Activated CD4-positive, alpha-beta T cell treated with anti-CD3 and anti-CD28 coated beads, Interleukin-2, amount 50 U/mL, for 16 hours (primary cell): ENCODE measurements around the gene ALDH5A1.
A peak's percentile ranks its signal among the peaks of the same experiment; 100 is the strongest.

Experiments
- DNase-seq: peaks from one replicate; pipeline ENCODE4 v3.0.0-alpha.2; 2020

The ALDH5A1 gene

GRCh38 chr6:24576447-24576846 lies 81.7 kb downstream of the ALDH5A1 start:
- no peak for DNase-seq

GRCh38 chr6:24581084-24581669 lies 86.4 kb downstream of the ALDH5A1 start:
- DNase-seq: peak; percentile 74

GRCh38 chr6:24583463-24584381 lies 89.0 kb downstream of the ALDH5A1 start:
- peak; percentile 71 for DNase-seq

GRCh38 chr6:24584382-24584720 lies 89.6 kb downstream of the ALDH5A1 start:
- DNase-seq: no peak
